Measurements from ENCODE around the gene PRELID3B.

- TF ChIP-seq, protein P1, sequence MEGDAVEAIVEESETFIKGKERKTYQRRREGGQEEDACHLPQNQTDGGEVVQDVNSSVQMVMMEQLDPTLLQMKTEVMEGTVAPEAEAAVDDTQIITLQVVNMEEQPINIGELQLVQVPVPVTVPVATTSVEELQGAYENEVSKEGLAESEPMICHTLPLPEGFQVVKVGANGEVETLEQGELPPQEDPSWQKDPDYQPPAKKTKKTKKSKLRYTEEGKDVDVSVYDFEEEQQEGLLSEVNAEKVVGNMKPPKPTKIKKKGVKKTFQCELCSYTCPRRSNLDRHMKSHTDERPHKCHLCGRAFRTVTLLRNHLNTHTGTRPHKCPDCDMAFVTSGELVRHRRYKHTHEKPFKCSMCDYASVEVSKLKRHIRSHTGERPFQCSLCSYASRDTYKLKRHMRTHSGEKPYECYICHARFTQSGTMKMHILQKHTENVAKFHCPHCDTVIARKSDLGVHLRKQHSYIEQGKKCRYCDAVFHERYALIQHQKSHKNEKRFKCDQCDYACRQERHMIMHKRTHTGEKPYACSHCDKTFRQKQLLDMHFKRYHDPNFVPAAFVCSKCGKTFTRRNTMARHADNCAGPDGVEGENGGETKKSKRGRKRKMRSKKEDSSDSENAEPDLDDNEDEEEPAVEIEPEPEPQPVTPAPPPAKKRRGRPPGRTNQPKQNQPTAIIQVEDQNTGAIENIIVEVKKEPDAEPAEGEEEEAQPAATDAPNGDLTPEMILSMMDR (conservative IDR thresholded peaks at IDR 0.05): no peak
- no peak for TF ChIP-seq EZH2 (IDR thresholded peaks at IDR 0.05; ENCODE audit: low read depth)
Measured at GRCh38 chr20:59081036-59081435, 38.5 kb upstream of the PRELID3B start.

Measured in PC-9 (cell line).